HG02870 (cell line): Measurements from ENCODE around the gene DNLZ.

ENCODE experiments used
- ATAC-seq: cut with Tn5 transposase; IDR thresholded peaks from one replicate; pipeline ENCODE4 v1.9.1; 2021; ENCODE audit warnings: mild to moderate bottlenecking, moderate library complexity; ENCODE audit not compliant: unreplicated experiment

Gene DNLZ

DNA sequence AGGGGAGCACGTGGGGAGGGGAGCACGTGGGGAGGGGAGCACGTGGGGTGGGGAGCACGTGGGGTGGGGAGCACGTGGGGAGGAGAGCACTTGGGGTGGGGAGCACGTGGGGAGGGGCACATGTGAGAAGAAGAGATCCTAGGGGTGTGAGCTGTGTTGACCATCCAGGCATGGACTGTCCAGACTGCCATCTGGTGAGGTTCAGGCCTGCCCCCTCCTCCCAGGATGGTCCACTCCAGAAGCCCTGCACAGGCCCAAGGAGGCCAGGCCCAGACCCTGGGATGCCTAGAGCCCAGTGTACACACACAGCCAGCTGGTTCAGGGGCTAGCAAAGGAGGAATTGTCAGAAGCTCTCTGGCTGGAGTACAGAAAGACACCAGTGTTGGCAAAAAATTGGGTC, 34.1 kb upstream of the DNLZ start:
- ATAC-seq = no peak

DNA sequence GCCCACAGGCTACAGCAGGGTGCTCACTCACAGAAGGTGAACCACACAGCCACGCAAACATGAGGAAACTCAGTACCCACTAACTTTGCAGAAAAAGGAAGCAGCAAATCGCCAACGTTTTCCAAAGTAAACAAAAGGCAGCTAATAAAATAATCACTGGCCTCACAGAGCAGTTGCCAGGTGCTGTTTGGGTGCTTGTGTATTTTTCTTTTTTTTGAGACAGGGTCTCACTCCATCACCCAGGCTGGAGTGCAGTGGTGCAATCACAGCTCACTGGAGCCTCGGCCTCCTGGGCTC, 32.6 kb upstream of the DNLZ start:
- no peak for ATAC-seq

DNA sequence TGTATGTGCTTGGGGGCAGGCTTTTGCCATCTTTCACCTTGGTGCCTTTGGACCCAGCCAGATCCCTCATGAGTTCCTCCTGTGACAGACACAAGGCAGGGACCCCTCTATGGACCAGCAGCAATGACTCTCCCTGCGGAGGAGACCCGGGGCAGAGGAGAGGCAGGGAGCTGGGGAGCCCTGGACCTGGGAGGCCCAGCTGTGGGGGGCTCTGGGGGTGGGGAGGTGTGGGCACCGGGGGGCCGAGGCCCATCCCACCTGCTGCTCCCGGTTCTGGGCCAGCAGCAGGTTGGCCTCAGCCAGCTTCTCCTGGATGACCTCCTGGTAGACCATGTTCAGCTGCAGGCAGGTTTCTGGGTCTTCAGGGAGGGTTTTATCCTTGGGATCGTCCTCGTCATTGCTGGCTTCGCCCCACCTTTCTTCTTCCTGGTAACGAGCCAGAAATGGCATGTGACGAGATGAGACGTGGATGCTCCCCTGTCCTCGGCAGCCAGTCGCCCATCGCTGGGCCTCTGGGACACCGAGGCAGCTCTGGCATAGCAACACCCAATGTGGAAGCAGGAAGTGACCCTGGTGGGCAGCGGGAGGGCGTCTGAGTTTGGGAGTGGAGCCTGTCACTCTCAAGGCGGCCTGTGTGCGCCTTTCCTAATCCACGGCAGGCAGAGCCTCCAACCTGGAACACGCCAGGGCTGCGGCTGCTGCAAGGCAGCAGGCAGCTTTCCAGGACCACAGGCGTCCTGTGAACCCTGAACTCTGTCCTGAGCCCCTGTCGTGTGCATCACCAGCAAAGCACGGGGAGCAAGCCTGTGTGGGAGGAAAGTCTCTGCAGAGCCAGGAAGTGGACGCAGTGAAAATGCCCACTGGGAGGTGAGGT, 32.0 kb upstream of the DNLZ start:
- no peak for ATAC-seq

DNA sequence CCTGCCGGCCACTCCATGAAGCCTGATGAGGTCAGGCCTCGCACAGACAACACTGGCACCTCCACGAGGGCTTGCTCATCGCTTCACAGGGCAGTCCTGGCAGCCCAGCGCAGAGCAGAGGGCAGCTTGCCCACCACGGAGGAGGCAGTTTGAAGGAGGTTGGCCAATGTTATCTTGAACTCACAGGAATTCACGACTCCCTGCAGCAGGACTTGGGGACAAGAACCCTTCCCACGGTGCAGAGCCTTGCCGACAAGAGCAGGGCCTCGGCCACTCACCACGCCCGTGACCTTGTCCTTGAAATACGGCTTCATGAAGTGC, 31.4 kb upstream of the DNLZ start:
- no peak for ATAC-seq

DNA sequence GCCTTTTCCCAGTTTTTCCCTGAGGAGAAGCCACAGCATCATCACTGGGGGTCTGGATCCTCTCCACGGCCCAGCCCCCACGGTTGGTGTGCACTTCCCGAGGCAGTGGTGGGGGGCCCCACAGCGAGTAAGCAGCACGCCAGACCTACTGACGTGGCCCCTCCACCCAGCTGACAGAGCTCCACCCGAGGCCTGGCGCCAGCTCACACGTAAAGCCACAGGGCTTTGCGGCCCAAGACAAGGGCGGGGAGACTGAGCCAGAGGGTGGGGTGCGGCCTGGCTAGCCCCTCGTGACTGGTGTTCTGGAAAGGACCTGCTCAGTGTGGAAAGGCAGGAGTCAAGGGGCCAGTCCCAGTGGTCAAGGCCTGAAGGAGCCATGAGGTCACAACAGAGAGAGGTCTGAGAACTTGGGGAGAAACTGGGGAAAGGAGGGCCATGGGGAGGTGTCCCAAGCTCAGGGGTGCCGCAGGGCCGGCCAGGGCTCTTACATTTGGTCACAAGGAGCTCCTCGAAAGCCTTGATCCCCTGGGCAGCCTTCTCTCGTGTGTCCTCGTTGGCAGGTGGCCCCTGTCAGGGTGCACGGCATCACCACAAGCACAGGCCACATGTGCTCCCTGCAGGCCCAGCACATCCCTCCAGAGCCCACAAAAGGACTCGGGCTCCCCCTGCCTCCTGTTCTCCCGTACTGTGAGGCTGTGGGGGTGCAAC, 30.9 kb upstream of the DNLZ start:
- ATAC-seq = no peak

DNA sequence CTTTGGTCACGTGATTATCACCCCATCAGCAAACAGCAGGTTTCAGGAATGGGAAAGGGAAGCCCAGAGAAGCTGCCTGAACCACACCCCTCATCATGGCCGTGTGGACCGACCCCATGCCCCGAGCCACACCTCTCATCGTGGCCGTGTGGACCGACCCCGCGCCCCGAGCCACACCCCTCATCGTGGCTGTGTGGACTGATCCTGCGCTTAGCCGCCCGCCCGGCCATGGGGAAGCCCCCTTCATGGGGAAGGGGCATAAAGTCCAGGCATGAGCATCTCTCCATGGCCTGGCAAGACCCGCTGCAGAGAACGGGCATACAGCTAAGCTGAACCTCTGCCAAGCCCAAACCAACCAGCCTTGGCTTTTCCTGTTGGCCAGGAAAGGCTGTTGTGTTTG, 30.0 kb upstream of the DNLZ start:
- ATAC-seq = no peak

DNA sequence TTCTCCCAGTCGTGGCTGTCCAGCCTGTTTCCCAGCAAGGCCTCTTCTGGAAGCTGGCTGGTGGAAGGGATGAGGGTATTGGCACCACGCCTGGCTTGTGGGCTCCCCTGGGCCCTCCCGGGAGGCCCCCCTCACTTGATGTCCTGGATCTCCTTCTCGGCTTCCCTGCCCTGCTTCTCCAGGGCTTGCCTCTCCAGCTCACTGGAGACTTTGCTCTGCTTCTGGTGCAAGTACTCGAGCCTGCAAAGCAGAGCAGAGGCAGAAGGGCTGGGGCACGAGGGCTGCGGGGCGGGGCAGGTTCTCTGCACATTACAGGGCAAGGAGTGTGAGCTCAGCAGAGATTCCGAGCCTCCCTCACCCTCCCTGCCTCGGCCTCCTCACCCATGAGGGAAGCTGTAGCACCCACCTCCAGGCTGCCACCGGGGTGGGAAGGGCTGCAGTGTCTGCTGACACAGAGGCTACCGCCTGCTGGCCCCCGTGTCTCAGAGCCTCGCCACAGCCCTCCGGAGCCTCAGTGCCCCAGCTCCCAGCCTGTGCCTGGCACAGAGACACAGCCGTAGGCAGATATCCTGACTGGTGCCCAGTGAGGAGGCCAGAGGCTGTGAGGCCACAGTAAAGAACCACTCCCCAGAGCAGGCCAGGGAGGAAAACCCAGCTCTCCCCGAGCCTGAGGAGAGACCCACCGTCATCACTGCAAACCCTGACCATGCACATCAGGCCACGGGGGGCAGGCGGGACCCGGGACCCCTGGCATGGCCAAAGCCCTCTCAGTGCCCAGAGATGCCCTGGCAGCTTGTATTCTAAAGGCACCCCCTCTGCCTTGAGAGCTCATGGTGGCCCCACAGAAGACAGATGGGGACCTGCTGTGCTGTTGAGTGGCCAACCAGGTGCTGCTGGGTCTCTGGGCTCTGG, 29.2 kb upstream of the DNLZ start:
- ATAC-seq = no peak

DNA sequence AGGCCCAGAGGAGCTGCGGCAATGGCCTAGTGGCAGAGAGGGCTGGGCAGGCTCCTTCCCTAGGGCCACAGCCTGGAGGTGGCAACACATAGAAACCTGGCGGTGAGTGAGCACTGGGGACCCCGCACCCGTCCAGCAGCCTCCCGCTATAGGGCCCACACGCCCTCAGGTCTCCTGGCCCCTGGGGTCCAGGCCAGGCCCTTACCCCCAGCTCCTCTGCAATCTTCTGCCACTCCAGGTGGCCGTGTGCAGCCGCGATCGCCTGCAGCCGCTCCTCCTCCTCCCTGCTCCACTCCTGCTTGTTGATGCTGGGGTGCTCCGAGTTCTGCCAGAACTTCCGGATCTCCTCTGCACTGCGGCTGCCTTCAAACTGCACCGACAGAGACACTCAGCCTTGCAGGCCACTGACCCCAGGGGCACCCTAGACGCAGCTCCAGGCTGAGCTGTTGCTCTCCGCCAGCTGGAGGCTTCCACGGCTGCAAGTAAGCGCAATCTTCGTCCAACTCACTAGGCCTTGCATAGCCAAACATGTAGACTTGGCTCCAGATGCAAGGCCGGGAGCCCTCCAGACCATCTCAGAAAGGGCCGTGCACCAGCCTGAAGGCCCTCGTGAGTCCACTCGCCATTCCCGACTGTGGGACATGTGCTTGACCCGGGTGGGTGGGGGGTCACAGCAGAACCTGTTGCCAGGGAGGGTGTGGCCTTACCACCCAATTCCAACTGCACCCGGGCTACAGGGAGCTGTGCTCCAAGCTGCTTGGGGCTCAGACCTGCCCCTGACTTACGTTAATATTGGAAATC, 28.4 kb upstream of the DNLZ start:
- no peak for ATAC-seq

DNA sequence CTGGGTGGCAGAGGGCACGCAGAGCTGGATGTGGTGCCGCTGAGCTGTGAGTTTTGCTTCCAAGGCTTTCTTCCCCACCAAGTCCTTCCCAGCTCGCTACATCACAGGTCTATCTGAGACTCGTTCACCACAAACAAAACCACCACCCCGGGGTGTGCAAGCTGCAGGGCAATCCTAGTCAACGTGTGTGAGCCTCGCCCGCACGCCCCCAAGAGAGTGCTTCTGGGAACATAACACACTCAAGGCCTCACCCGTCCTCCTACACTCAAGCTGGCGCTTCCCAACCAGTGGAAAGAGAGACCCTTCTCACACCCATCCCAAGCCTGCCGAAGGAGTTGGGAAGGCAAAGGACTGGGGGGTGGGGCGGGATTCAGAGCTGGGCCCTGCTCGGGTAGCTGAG, 25.9 kb upstream of the DNLZ start:
- ATAC-seq = no peak

DNA sequence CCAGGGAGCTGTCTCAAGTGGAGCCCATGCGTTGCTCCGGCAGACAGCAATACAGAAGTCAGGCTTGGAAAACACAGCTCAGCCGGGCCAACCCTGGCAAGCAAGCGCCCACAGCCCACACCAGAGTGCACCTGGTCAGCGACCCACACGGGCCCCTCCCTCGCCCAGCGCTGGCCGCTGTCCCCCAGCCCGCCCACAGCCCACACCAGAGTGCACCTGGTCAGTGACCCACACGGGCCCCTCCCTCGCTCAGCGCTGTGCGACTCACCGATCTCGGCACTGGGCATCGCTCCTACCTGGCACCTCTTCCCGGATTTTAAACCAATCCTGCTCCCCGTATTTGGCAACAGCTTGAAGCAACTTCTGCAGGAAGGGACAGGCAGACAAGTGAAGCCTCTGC, 23.7 kb upstream of the DNLZ start:
- ATAC-seq = no peak

DNA sequence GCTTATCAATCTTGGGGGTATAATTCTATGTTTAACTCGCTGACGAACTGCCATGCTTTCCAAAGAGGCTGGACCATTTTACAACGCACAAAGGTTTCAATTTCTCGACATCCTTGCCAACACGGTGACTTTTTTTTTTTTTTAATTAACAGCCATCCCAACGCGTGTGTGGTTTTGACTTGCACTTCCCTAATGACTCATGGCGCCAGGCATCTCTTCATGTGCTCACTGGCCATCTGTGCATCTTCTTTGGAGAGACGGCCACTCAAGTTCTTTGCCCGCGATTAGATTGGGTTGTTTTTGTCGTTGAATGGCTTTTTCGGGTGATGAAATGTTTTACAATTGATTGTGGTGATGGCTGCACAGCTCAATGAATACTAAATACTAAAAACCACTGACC, 22.5 kb upstream of the DNLZ start:
- no peak for ATAC-seq

DNA sequence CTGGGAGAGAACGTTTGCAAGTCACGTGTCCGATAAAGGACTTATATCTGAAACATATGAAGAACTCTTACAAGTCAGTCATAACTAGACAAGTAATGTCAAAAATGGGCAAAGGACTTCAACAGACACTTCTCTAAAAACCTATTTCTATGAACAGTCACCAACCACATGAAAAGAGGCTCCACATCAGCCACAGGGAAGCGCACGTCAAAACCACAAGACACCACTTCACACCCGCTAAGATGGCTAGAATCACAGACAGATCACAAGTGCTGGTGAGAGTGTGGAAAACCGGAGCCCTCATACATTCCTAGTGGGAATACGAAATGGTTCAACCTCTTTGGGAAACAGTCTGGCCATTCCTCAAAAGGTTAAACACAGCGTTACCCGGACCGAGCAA, 21.5 kb upstream of the DNLZ start:
- ATAC-seq = no peak

DNA sequence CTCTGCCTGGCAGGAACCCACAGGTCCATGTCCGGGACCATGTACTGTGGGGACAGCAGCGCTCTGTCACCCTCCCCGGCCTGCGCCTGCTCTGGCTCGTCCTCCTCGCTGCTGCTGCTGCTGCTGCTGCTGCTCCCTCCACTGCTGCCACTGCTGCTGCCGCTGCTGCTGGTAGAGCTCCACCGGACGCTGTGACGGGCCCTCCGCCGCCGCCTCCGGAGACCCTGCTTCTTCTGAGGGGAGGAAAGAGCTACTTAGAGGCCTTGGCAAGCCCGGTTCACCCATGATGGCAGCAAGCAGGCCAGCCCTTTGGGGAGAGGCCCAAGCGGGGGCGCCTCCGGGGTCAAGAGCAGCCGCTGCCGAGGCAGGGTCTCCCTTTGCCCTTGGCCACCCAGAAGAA, 19.9 kb upstream of the DNLZ start:
- ATAC-seq = no peak

DNA sequence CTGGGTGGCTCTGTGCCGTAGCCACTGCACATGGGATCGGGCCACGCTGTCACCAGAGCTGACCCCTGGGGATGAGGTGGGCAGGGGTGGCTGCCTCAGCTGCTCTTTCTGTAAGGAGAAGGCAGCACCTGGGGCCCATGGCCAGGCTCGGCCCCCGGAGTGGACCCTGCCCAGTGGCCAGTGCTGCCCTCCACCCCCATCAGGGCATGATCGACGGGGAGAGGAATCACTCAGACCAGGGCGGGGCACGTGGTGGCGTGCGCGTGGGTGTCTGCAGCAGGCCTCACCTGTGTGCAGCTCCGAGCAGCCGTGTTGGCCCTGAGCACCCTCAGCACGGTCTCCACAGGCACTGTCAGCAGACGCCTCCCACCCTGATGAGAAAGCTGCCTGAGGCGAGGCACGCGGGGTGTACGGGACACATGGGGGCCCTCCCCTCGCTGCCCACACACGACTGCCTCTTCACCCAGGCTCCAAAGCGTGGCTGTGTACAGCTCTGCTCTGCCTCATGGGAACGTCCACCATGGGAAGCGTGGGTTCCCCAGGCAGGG, 18.5 kb upstream of the DNLZ start:
- no peak for ATAC-seq

DNA sequence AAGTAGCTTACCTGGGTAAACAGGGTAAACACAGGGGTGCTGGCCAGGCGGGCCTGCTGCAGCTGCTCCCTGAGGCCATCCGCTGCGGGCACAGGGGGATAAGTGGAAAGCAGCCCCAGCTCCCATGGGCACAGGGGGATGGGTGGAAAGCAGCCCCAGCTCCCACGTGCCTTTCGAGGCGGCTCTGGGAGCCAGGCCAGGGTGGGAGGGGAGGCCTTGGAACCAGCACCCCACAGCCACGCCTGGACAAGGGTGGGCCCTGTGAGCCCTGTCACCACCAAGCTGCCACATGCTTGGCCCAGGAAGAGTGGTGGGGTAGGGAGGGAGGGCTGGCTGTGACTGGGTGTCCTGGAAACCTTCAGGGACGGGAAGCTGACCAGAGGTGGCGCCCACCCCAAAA, 17.8 kb upstream of the DNLZ start:
- ATAC-seq = no peak

DNA sequence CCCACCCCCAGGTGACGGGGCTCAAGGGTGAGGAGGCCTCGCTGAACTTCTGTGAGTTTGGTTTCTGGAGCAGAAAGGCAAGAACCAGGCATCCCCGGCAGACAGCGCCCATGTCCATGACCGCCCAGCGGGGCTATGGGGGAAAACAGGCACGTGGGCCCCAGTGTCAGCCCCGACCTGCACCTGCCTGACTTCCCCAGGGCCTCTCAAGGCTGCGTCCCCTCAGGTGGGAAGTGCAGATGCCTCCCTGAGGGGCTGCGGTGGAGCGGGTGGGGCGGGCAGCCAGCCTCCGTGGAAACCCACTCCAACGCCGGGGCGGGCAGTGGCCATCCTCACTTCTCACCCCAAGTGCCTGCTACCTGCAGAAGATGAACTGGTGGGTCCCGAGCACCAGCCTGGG, 16.8 kb upstream of the DNLZ start:
- ATAC-seq = no peak

DNA sequence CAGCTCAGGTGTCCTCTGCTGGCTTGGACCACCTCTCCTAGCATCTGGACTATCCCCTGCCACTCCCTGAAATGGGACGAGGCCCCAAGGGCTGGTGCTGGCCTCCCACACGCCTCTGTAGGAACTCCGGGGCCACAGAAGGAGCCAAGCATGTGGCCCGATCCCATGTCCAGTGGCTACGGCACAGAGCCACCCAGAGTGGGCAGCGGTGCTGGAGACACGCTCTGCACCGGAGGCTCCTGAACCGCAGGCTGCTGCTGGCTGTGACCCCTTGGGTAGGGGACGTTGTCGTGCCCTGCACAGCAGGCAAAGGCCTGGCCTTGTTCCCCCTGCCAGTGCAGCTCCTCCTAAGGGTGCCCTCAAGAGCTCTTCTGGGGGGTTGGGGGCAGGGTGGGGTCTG, 16.3 kb upstream of the DNLZ start:
- no peak for ATAC-seq

DNA sequence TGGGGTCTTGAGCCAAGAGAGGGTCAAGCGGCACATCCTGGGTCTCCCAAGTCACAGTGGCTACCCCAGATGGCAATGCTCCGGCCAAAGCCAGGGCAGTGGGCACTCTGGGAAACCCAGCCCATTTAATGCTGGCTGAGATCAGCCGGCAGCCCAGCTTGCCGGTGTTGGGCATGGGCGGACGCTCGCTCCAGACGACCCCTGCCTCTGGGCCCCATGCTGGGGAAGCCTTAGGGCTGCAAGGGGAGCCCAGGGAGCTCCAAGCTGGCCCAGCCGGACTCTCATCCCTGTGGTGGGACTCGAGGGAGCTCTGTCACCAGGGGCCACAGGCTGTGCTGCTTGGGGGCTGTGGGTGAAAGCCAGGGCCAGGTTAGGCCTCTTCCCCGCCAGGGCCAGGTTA, 15.9 kb upstream of the DNLZ start:
- no peak for ATAC-seq

DNA sequence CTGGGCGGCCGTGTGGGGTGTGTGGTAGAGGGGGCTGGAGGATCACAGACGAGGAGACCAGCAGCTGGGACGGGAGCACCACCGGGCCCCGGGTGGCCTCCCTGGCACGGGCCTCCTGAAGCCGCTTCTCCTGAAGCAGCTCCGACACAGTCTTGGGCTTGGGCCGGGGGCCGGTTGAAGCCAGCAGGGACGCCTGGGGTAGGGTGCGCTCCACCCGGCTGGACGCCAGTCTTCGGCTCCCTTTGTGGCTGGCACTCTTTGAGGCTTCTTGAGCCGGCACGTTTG, 15.4 kb upstream of the DNLZ start:
- no peak for ATAC-seq

DNA sequence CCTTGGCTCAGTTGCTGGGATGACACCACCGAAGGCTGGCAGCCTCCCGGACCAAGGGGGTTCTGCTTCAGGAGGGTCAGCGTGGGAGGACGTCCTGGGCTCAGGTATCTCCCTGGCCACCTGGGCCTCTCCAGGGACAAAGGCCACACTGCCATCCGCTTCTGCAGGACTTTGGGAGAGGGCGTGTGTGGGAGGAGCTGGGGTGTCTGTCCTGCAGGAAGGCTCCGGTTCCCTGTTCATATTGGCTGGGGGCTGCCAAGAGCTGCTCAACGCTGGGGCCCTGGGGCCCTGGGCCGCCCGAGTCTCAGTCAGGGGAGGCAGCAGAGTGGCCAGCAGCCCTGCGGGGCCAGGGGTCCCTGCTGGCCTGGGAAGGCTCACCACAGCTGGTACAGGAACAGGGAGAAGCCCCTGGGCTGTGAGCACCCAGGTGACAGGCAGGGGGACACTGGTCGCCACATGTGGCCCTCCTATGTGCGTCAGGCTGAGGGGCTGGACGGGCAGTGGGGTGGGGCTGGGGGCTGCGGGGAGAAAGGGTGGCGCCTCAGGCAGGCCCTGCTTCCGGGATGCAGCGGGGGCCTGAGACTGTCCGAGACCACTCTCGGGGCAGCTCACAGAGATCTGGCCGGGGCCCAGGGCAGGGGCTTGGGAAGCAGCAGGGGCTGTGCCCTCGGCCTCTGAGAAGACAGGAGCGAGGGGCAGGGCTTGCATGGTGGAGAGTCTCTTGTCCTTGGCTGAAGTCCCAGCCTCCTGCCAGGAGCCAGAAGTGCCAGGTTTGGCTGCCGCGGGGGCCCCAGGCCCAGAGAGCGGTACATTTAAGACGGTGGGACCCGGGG, 14.8 kb upstream of the DNLZ start:
- no peak for ATAC-seq
